ENCODE measurements around the gene GLUL.

Gene GLUL

DNA sequence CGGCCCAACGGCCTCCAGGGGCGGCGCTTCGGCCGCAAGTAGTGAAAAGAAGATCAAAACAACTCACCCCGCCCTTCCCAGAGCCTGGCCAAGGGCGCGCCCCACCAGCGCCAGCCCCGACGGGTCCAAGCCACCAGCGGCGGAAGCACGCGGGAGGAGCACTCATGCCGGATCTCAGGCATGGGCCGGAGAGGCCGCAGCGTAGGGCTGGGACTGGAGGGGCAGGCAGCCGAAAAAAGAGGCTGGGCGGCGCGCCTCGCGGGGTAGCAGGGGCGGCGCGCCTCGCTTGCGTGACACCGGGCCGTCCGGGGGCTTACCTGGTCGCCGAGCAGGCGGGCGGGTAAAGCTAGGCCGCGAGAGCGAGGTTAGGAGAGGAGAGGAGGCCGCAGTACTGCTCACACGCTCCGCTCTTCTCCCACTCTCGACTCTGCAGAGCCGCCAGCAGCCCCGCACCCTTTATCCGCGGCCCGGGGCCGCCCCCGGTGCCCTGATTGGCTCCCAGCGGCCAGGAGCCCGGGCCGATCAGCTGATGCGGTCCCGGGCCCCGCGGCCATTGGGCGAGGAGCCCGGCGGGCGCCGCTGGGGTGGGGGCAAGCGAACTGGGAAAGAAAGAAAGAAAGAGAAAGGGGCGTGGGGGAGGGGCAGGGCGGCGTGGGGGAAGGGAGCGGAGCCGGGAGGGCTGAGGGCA lies at the start of gene GLUL:
GLUL (minus strand) TSS at position 429 of the 688 bp plus-strand sequence. CDS start 3,053 bp downstream, outside the sequence.
- H3K4me3 ChIP-seq (ENCODE audit: low read length): peak within 1 kb of the TSS; percentile 94
- TF ChIP-seq, protein P1, sequence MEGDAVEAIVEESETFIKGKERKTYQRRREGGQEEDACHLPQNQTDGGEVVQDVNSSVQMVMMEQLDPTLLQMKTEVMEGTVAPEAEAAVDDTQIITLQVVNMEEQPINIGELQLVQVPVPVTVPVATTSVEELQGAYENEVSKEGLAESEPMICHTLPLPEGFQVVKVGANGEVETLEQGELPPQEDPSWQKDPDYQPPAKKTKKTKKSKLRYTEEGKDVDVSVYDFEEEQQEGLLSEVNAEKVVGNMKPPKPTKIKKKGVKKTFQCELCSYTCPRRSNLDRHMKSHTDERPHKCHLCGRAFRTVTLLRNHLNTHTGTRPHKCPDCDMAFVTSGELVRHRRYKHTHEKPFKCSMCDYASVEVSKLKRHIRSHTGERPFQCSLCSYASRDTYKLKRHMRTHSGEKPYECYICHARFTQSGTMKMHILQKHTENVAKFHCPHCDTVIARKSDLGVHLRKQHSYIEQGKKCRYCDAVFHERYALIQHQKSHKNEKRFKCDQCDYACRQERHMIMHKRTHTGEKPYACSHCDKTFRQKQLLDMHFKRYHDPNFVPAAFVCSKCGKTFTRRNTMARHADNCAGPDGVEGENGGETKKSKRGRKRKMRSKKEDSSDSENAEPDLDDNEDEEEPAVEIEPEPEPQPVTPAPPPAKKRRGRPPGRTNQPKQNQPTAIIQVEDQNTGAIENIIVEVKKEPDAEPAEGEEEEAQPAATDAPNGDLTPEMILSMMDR (conservative IDR thresholded peaks at IDR 0.05; ENCODE audit: low read depth, low read length): no peak
- DNase-seq (ENCODE audit: low read depth): peak; percentile 73

DNA sequence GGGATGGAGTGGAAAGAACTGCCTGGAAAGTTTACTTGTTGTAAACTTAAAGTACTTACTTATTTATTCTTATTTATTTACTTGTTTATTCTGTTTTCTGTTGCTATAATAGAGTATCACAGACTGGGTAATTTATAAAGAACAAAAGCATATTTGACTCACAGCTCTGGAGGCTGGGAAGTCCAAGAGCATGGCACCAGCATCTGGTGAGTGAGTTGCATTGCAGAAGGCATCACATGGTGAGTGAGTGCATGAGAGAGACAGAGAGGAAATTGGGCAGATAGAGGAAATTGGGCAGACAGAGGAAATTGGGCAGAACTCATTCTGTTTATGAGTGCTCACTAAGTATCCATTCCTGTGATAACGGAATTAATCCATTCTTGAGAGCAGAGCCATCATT lies 46.7 kb upstream of the GLUL start:
- TF ChIP-seq, protein P1 (conservative IDR thresholded peaks at IDR 0.05; ENCODE audit: low read depth, low read length): no peak
- H3K4me3 ChIP-seq (ENCODE audit: low read length): no peak overlapping the region
- DNase-seq (ENCODE audit: low read depth): no peak

DNA sequence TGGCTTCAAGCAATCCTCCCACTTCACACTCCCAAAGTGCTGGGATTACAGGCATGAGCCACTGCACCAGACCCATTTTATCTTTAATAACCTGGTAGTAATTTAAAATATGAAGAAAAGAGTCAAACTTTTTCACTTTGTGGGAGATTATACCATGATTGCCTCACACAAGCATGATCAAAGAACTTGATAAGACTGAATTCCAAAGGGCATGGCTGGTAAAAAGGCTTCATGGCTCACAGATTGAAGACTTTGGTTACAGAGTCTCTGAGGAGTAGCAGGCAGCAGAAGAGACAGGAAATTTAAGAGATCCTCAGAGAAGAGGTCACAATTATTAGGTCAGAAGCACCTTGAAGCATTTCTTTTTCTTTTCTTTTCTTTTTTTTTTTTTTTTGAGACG lies 42.0 kb upstream of the GLUL start:
- TF ChIP-seq, protein P1 (conservative IDR thresholded peaks at IDR 0.05; ENCODE audit: low read depth, low read length): no peak
- no peak for DNase-seq (ENCODE audit: low read depth)
- no peak overlapping the region for H3K4me3 ChIP-seq (ENCODE audit: low read length)

DNA sequence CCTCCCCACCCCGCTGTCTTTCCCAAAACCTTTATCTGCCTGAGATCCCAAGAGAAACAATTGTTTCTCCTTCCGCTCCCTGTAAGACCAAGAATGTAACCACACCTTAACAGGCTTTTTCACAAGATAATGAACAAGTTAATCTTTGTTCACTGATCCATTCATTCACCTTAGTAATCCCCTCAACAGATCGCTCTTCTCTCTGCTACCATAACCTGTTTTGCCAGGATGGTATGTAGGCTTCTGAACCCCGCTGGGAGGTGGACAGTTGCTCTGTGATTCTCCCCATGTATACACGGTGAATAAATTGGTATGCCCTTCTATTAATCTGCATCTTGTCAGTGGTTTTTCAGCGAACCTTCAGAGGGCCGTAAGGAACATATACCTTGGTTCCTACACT lies 39.7 kb upstream of the GLUL start:
- TF ChIP-seq, protein P1 (conservative IDR thresholded peaks at IDR 0.05; ENCODE audit: low read depth, low read length): no peak
- no peak for DNase-seq (ENCODE audit: low read depth)
- no peak overlapping the region for H3K4me3 ChIP-seq (ENCODE audit: low read length)

DNA sequence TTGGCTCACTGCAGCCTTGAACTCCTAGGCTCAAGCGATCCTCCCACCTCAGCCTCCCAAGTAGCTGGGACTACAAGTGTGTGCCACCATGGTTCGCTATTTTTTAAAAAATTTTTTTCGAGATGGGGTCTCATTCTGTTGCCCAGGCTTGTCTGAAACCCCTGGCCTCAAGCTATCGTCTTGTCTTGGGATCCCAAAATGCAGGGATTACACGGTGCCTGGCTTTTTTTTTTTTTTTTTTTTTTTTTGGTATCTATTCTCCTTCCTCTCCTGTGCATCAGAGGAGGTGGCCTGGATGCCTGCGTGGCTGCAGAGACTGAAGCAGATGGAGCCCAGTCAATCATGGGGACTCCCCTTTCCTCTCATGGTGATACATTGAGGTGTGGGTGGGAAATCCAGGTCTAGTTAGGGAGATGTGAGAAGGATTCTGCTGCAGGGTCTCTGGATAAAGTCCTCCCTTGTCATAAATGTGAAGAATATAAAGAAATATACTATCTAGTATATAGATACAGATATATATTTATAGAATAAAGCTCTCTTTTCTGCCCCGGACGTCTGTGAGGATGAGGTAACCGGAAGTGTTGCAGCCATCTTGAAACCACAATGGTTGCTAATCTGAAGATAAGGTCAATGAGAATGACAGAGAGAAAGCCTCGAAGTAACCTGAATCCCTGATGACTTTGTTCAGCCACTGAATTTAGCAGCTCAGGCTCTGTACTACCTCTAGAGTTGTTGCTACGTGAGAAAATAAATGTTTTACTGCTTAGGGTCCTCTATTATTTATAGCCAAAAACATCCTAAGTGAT lies 38.9 kb upstream of the GLUL start:
- TF ChIP-seq, protein P1 (conservative IDR thresholded peaks at IDR 0.05; ENCODE audit: low read depth, low read length): no peak
- DNase-seq (ENCODE audit: low read depth): no peak
- no peak overlapping the region for H3K4me3 ChIP-seq (ENCODE audit: low read length)

DNA sequence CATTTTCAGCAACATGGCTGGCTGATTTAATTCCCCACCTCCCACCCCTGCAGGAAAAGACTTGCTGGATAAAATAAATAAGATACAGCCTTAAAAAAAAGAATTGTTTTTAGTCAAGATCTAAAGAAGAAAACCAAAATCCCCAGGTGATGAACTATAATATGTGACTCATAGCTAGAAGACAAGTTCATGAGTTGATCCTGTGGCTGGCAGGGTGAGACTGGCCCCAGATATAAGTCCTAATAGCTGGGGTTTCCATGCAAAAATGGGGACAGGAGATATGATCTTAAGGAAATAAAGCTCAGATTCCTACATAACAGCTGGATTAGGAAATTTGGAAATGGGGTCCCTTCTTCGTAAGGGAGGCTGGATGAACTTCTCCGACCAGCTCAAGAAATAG lies 36.5 kb upstream of the GLUL start:
- H3K4me3 ChIP-seq (ENCODE audit: low read length): no peak overlapping the region
- TF ChIP-seq, protein P1 (conservative IDR thresholded peaks at IDR 0.05; ENCODE audit: low read depth, low read length): no peak
- DNase-seq (ENCODE audit: low read depth): no peak
